Peyer's patch (tissue), 4 donors: Measurements from ENCODE around the gene MANBA. TPM values are rescaled to one million over a fixed set of nuclear protein-coding genes. Genes with fewer than 3 reads are reported as not detected.
A peak's percentile ranks its signal among the peaks of the same experiment; 100 is the strongest.
"Not testable (repeated sequence)": the region's sequence is repeated elsewhere in the genome, so short reads cannot be mapped to it uniquely, and the experiment has no call there.

Experiments
- DNase-seq, 3 donors: peaks; one replicate each; pipeline ENCODE4 v3.0.0-alpha.2; 2017 to 2019
- H3K27ac ChIP-seq, 4 donors: fragments of 200-600 bp; sonication (generic); one replicate each; pipeline ENCODE4 v1.5.1; 2016 to 2019
- H3K27me3 ChIP-seq, 2 donors: fragments of 200-600 bp; sonication (generic); one replicate each; pipeline ENCODE4 v1.5.1; 2019
- H3K36me3 ChIP-seq, 3 donors: fragments of 200-600 bp; sonication (generic); one replicate each; pipeline ENCODE4 v1.5.1; 2016 to 2019
- H3K4me1 ChIP-seq, 4 donors: fragments of 200-600 bp; sonication (generic); one replicate each; pipeline ENCODE4 v1.5.1; 2016 to 2019
- H3K4me3 ChIP-seq, 4 donors: fragments of 200-600 bp; sonication (generic); 1 replicate in 3 of 4; 2 replicates in 1 of 4; pipeline ENCODE4 v1.5.1; 2016 to 2019; ENCODE audit warnings: mild to moderate bottlenecking in 1 of 4
- H3K9me3 ChIP-seq, 4 donors: fragments of 200-600 bp; sonication (generic); one replicate each; pipeline ENCODE4 v1.5.1; 2016 to 2019; ENCODE audit warnings: mild to moderate bottlenecking in 1 of 4
- POLR2A ChIP-seq, 2 donors: fragments of 450-650 bp; IDR thresholded peaks; one replicate each; pipeline ENCODE4 v1.5.1; 2017; ENCODE audit warnings: antibody characterized with exemption in 2 of 2, mild to moderate bottlenecking in 2 of 2, moderate library complexity in 2 of 2
- total RNA-seq, 4 donors: library from RNA; depleted of rRNA; stranded (reverse); fragments of >200 nt; gene quantifications; one replicate each; pipeline ENCODE4 v1.1.0, GENCODE V29; 2016
- TF ChIP-seq, protein P1 (sequence below), 6 experiments: fragments of 450-650 bp in 4 of 6; fragments of 200-600 bp in 2 of 6; sonication (generic) in 1 of 6; IDR thresholded peaks; one replicate each; pipeline ENCODE4 v1.5.1; 2017 to 2019; ENCODE audit warnings: antibody characterized with exemption in 6 of 6, mild to moderate bottlenecking in 3 of 6, moderate library complexity in 1 of 6

The MANBA gene
- total RNA-seq, 4 donors from 2014 or later = 23.3 to 54.5 (median 33.6) TPM

DNA sequence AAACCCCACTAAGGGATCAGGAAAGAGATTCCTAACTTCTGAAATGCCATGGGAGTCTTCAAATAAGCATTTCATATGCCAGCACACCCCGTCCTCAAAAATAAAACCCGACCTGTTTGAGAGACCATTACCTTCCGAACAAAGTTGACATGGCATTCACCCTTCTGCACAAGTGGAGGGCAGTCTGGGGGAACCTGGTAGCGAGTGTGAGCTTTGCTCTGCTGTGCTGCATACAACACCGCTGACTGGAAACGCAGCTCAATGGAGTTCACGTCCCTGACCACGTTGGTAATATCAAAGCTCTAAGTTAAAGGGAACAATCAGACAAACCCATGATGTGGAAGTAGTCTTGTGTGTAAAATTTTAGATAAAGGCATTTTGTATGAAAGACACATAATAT is 38.0 kb downstream of the MANBA start:
- Histone ChIP-seq H3K4me1 (no peaks in the 10 kb centered on the region), H3K9me3 (no peaks in the 10 kb centered on the region), H3K36me3 (peaks cover 0 to 16% (median 0%) of the 10 kb centered on the region in 3 donors), H3K4me3 (no peak overlapping the region), H3K27ac (no peak overlapping the region), H3K27me3 (no peaks in the 10 kb centered on the region)
- TF ChIP-seq POLR2A (IDR thresholded peaks at IDR 0.05) = no peak
- TF ChIP-seq, protein P1, sequence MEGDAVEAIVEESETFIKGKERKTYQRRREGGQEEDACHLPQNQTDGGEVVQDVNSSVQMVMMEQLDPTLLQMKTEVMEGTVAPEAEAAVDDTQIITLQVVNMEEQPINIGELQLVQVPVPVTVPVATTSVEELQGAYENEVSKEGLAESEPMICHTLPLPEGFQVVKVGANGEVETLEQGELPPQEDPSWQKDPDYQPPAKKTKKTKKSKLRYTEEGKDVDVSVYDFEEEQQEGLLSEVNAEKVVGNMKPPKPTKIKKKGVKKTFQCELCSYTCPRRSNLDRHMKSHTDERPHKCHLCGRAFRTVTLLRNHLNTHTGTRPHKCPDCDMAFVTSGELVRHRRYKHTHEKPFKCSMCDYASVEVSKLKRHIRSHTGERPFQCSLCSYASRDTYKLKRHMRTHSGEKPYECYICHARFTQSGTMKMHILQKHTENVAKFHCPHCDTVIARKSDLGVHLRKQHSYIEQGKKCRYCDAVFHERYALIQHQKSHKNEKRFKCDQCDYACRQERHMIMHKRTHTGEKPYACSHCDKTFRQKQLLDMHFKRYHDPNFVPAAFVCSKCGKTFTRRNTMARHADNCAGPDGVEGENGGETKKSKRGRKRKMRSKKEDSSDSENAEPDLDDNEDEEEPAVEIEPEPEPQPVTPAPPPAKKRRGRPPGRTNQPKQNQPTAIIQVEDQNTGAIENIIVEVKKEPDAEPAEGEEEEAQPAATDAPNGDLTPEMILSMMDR (IDR thresholded peaks at IDR 0.05) = no peak
- DNase-seq = no peak

DNA sequence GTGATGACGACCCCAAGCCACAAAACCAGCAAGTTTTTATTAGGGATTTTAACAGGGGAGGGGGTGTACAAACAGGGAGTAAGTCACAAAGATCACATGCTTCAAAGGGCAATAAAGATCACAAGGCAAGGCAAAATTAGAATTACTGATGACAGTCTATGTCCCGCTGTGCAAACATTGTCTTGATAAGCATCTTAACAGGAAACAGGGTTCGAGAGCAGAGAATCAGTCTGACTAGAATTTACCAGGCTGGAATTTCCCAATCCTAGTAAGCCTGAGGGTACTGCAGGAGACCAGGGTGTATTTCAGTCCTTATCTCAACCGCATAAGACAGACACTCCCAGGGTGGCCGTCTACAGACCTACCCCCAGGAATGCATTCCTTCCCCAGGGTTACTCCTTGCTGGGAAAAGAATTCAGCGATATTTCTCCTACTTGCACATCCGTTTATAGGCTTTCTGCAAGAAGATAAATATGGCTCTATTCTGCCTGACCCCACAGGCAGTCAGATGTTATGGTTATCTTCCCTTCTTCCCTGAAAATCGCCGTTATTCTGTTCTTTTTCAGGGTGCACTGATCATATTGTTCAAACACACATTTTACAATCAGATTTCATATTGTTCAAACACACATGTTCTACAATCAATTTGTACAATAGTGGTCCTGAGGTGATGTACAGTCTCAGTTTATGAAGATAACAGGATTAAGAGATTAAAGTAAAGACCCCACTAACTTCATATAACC is 41.8 kb downstream of the MANBA start:
- not testable (repeated sequence) for H3K4me1 ChIP-seq, H3K27me3 ChIP-seq, H3K9me3 ChIP-seq, H3K27ac ChIP-seq, DNase-seq, H3K4me3 ChIP-seq
- H3K36me3 ChIP-seq = peaks cover 0 to 16% (median 0%) of the 10 kb centered on the region in 3 donors

DNA sequence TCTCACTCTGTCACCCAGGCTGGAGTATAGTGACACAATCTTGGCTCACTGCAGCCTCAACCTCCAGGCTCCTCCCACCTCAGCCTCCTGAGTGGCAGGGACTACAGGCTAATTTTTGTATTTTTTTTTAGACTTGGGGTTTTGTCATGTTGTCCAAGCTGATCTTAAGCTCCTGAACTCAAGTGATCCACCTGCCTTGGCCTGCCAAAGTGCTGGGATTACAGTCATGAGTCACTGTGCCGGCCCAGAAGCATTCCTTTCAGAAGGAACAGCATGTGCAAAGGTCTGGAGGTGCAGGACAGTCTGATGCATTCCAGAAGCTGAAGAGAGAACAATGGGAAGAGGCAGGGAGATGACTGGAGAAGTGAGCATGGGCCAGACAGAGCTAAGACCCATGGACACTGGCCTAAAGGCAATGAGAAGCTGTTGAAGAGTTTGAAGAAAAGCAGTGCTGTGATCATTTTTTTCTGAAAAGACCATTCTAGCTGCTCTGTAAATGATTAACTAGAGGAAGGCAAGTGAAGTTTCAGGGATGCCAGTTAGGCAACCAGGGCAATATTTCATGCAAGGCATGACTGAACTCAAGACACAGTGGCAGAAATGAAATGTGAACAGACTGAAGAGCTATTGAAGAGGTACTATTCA is 43.2 kb downstream of the MANBA start:
- no peak overlapping the region for H3K4me3 ChIP-seq
- no peaks in the 10 kb centered on the region for H3K4me1 ChIP-seq
- peaks cover 0 to 10% (median 0%) of the 10 kb centered on the region in 3 donors for H3K36me3 ChIP-seq
- DNase-seq = peak in 1 of 3 donors; percentile 66
- no peak for TF ChIP-seq POLR2A (IDR thresholded peaks at IDR 0.05)
- TF ChIP-seq, protein P1 (IDR thresholded peaks at IDR 0.05) = no peak
- no peaks in the 10 kb centered on the region for H3K27me3 ChIP-seq
- H3K27ac ChIP-seq = no peak overlapping the region
- H3K9me3 ChIP-seq = no peaks in the 10 kb centered on the region

DNA sequence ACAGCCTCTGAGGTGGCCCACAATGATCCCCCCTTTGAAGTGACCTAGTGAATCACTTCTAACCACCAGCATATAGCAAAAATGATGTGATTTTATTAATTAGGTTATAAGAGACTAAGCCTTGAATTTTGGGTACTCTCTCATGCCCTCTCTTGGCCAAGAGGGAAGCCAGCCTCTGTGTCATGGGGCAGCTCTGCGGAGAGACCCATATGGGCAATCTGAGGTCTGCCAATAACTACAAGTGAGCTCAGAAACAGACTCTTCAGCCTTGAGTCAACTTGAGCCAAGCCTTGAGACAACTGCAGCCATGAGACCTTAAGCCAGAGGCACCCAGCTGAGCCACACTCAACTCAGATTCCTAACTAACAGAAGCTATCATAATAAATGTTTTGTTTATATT is 45.7 kb downstream of the MANBA start:
- Histone ChIP-seq H3K36me3 (peaks cover 0 to 10% (median 0%) of the 10 kb centered on the region in 3 donors), H3K27ac (no peak overlapping the region), H3K4me1 (no peaks in the 10 kb centered on the region), H3K9me3 (no peaks in the 10 kb centered on the region), H3K27me3 (no peaks in the 10 kb centered on the region), H3K4me3 (no peak overlapping the region)
- DNase-seq = no peak
- TF ChIP-seq, protein P1 (IDR thresholded peaks at IDR 0.05) = no peak
- no peak for TF ChIP-seq POLR2A (IDR thresholded peaks at IDR 0.05)

DNA sequence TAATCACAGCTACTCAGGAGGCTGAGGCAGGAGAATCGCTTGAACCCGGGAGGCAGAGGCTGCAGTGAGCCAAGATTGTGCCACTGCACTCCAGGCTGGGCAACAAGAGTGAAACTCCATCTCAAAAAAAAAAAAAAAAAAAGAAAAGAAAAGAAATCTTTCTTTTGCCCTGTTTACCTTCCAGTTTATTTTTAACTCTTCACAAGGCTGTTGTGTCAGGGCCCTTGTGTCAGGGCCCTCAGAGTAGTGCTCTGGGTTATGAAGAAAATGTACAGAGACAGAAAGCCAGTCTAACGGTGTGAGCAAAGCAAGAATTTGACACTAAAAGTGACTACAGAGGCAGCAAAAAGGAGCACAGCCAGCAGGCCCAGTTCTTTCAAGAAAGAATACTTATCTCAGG is 47.0 kb downstream of the MANBA start:
- not testable (repeated sequence) for H3K9me3 ChIP-seq, H3K36me3 ChIP-seq, DNase-seq, H3K27ac ChIP-seq, H3K27me3 ChIP-seq, H3K4me3 ChIP-seq, H3K4me1 ChIP-seq

DNA sequence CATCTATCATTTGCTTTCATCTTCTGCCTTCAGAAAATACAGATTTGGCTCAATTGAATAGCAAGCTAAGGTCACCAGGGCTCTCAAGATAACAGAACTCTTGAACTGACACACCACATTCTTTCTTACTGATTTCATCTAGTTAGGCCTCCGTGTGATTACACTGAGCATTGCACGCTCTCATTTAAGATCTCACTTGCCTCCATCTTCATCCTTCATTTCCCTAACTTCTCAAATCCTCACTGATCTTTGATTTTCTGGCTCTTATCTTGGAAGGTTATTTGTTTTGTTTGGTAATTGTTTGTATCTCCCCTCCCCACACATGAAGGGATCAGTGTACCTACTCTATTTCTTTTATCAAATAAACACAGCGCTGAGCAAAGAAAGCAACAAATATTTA is 47.7 kb downstream of the MANBA start:
- no peaks in the 10 kb centered on the region for H3K4me1 ChIP-seq
- no peaks in the 10 kb centered on the region for H3K36me3 ChIP-seq
- no peak for DNase-seq
- H3K4me3 ChIP-seq = no peak overlapping the region
- H3K9me3 ChIP-seq = no peaks in the 10 kb centered on the region
- H3K27ac ChIP-seq = no peak overlapping the region
- H3K27me3 ChIP-seq = no peaks in the 10 kb centered on the region
- TF ChIP-seq, protein P1 (IDR thresholded peaks at IDR 0.05) = no peak
- no peak for TF ChIP-seq POLR2A (IDR thresholded peaks at IDR 0.05)
